Fibroblast of peridontal ligament (primary cell): Measurements from ENCODE around the gene PCLO.
"Not testable (repeated sequence)": the region's sequence is repeated elsewhere in the genome, so short reads cannot be mapped to it uniquely, and the experiment has no call there.

Experiments
- DNase-seq: peaks from one replicate; pipeline ENCODE4 v3.0.0-alpha.2; 2010; ENCODE audit errors: extremely low read depth

PCLO gene

DNA sequence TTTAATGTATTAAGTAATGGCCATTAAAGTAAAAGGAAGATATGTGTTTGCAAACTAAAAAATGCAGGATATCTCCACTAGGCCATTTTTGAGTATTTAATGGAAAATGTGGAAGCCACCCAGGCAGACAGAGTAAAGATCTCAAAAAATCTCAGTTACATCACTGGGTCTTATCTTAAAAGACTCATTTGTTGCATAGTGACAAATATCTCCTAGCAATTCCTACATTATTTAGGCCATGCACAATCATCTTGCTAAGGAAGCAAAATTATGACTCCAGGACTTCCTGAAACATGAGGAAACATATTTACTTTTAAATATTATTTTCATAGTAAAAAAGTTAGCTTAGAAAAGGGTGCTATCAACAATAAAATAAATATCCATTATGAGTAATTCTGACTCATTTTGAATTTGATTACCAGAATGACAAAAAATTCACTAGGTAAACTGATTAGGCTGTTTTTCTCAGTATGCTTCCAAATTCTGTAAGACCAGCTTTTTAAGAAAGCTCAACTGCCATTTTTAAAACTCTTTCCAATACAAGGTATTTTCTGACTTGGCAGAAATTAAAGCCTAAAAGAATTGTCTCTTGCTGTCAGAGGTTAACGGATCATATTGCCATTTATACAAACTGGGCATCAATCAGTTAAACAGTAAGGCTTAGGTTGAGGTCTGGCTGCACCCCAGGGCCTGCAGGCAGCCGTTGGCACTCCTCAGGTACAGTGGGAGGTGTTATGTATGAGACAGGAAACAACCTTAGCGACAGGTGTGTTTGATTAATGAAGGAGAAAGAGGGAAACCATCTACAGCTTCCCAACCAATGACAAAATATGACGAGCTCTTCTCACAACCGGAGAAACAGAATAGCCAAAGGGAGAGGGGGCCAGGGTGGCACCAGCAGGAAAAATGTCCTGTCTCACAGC, 31.8 kb downstream of the PCLO start:
- no peak for DNase-seq

DNA sequence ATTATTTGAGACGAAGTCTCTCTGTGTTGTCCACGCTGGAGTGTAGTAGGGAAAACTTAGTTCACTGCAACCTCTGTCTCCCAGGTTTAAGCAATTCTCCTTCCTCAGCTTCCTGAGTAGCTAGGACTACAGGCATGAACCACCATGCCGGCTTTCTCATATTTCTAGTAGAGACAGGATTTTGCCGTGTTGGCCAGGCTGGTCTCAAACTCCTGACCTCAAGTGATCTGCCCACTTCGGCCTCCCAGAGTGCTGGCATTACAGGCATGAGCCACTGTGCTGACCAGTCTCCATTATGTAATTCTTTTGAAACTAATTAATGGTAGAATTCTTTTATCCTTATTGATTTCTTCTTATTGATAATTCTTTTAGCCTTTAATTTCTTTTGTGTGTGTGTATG, 32.5 kb downstream of the PCLO start:
- no peak for DNase-seq

DNA sequence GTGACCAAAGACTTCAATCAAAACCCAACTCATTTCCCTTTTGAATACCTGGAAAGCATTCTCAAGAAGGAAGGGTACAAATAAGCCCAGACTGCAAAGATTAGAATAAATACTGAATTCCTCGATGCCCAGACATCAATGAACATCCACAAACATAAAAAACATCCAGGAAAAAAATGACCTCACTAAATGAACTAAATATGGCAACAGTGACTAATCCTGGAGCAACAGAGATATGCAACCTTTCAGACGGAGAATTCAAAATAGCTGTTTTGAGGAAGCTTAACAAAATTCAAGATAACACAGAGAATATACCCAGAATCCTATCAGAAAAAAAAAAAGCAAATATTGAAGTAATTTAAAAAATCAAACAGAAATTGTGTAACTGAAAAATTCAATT, 43.2 kb downstream of the PCLO start:
- DNase-seq: no peak

DNA sequence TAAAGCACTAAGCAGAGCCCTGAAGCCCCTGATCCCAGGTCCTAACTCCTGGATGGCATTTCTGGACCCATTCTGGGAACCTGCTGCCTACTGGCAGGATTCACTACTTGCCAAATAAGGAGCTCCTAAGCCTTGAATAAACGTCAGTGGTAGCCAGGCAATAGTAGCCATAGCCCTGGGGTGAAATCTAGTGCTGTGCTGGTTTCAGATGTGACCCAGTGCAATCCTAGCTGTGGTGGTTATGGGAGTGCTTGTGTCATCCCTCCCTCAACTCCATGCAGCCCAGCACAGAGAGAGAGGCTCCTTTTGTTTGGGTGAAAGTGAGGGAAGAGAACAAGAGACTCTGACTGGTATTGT, 43.7 kb downstream of the PCLO start:
- no peak for DNase-seq

DNA sequence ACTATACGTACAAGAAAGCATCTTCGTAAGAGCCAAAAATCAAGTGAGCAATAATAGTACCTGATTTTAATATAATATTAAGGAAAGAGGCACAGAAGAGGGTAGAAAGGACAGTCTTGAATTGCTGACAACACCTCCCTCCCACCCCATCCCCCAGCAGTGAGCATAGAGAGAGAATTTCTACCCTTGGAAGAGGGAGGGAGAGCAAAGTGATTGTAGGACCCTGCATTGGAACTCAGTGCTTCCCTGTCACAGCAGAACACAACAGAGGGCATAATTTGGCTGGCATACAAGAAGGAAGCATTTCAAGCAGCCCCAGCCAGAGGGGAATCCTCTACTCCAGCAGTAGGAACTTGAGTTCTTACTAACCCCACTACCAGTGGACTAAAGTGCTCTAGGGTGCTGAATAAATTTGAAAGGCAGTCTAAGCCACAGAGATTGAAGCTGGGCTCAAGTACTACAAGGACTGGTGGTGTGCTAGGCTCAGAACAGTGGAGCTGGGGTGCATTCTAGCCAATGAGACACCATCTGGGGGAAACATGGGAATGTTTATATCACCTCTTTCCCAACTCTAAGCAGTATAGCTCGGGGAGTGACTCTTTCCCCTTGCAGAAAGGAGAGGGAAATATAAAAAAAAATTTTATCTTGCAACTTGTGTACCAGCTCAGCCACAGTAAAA, 44.2 kb downstream of the PCLO start:
- no peak for DNase-seq

DNA sequence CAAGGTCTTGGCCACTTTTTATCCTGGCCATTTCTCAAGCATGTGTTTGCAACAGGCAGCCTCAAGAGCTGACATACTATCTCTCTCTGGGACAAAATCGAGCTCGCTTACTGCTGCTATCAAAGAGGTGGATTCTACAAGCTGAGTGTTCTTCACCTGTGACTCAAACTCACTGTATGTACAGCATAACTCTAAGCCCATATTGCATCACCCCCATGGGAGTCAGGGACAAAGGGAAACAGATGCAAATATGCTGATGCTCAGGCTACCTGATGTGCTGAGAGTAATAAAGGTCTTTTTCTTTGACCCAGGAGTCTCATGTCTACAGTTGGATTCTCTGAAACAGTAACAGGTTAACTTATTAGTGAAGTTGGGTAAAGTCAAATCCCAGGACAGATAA, 45.2 kb downstream of the PCLO start:
- no peak for DNase-seq

DNA sequence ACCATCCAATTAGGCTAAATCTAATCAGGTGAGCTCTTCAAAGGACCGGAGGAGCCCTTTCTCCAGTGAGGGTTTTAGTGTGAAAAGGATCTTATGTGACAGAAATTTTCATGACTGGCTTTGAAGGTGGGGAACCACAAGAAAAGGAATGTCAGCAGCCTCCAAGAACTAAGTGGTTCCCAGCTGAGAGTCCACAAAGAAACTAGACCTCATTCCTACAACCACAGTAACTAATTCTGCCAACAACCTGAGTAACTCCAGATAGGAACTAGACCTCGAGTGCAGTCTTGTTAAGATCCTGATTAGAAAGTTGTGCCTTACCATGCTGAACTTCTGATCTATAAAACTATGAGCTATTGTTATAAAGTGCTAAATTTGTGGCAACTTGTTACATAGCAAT, 51.3 kb downstream of the PCLO start:
- no peak for DNase-seq

DNA sequence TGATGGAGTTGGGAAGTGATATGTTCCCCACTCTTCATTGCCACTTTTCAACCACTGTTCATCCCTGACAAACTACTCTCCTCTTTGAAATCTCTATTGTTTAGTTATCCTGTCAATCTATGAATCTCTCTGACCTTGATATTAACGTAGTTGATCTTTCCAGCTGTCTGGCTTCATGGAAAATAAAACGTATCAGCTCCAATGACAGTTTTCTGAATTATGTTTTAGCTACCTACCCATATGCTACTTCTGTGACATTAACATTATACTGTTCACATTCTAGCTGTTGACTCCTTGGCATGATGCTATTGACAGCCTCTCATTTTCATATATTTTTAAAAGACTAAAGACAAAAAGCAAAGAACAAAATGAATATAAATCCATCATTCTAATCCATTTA, 53.3 kb downstream of the PCLO start:
- DNase-seq: no peak

DNA sequence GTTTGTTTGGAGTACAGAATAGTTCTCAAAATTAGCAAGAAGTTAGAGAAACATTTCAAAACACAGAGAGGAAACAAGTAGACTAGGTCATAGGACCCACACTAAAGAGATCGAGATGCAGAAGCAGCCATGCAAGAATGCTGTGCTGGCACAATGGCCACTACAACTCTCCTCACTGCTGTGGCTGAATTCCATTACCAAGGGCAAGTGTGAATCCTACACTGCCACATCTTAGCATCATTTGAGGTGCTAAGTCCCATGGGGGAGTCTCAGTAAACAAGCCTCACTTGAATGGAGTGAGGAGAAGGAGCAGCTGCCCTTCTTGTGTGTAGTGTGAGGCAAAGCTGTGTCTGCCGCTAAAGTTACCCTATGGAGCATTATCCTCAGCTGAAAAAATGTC, 56.7 kb downstream of the PCLO start:
- no peak for DNase-seq

DNA sequence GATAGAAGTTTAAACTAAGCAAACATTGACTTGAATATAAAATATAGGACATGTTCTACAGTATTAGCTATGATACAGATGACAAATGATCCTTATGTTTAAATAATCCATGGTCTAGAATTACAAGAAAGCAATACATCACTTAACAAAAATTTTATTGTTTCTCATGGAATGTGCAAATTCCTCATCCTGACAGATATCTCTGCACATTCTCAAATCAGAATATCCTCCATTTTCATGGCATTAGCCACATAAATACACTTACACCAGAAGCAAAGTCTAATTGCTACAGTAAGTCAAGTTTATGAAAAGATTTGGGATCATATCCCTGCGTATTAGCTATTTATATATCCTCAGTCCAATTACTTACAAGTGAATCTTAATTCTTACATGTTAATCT, 57.6 kb downstream of the PCLO start:
- DNase-seq: no peak

DNA sequence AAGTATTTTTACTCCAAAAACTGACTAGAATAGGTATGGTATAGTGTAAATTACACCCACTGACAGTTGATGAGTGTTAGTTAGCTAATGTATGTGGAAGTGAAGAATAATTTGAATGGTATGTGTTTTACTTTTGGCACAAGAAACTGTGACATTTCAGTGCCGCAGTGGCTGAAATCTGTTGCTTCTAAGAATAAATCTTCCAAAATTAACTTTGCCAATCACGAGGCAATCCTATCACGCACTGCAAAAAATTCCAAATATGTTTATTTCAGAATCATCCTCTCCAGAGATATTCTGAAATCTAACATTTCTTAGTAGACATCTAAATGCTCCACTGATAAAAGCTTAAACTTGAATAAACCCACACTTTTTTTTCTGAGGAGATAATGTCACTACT, 61.2 kb downstream of the PCLO start:
- no peak for DNase-seq

DNA sequence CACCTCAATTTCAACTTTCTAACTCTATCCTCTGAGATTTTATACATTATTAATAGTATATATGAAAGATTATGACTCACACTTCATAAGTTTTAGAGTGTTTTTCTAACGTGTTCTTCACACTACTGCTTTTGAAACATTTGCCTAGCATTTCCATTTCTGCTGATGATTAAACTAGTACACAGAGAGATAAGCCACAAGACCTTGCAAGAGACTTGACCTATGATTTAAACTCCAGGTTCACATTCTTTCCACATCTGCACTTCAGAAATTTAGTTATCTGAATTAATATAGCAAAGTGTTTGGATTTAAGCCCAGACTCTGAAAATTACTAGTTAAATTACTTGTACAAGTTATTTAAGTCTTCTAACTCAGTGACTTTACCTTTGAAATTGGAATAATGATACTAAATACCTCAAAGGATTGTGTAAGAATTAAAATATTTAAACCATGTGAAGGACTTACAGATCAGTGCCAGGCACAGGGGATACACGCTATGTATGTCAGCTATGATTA, 66.6 kb downstream of the PCLO start:
- no peak for DNase-seq

DNA sequence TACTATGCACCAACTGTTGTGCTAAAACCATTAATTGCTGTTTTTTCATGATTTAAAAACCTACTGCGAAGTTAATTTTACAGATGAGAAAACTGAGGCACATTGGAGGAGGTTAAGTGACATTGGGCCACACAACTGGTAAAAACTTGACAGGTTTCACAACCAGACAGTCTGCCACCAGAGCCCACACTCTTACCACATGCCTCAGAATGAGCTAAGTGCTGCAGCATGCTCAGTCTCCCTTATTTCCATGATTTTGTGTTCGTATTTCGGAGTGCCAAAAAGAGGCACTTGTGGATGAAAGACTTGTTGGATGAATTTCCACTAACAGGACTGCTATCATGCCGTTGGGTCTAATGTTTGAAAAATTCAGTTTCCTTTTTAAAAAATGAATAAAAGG, 77.4 kb downstream of the PCLO start:
- DNase-seq: no peak

DNA sequence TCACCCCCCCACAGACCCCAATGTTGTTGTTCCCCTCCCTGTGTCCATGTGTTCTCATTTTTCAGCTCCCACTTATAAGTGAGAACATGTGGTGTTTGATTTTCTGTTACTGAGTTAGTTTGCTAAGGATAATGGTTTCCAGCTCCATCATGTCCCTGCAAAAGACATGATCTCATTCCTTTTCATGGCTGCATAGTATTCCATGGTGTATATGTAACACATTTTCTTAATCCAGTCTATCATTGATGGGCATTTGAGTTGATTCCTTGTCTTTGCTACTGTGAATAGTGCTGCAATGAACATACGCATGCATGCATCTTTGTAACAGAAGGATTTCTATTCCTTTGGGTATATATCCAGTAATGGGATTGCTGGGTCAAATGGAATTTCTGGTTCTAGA, 82.8 kb downstream of the PCLO start:
- not testable (repeated sequence) for DNase-seq

DNA sequence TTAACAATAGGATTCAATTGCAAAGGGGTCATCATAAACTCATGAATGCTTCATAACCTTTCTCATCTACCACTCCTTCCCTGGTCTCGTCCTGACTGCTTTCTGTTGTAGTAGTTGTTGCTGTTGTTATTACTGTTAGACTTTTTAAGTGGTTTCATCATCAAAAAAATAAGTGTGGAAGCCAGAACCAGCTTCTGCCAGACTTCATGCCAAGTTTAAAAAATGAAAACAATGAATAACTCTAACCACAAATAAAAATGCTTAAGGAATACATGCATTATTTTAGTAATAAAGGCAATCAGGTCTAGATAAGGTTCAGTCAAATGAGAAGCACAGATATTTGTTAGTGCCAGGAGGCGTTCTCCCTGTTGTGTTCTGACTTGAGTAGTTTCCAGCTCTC, 85.4 kb downstream of the PCLO start:
- DNase-seq: no peak

DNA sequence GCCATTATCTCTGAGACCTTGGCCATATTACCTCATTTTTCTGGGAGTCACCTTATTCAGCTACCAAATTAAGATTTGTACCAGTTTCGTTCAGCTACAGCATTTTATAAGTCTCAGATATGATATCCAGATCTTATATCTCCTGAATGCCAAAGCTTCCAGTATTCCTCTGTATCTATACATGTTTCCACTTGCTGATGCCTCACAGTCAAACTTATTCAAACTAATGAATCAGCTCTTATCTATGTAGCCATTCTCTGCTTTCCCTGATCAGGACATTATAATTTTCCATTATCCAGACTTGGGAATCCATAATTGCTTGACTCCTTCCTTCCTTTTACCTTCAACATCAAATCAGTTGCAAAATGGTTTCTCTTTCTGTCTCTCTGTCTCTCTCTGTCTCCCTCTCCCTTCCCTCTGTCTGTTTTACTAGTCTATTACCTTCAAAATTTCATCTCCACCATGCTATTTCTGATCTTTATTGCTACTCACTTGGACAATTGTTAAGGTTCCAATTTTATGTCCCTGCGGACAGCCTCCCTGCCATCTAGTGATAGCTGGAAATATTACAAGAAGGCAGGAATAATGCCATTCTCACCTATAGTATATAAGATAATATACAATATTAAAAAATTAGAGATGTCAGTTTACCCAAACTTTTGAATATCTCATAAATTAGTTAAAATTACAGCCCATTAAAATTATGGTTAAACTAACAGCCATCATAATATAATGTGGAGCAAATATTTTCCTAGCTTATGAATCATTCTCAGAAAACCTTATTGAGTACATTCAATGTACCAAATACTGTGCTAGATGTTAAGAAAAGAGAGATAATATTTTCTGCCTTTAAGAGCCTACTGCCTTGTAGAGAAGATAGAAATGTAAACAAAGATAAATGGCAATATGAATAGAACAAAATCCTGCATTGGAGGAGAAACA, 89.8 kb downstream of the PCLO start:
- no peak for DNase-seq

DNA sequence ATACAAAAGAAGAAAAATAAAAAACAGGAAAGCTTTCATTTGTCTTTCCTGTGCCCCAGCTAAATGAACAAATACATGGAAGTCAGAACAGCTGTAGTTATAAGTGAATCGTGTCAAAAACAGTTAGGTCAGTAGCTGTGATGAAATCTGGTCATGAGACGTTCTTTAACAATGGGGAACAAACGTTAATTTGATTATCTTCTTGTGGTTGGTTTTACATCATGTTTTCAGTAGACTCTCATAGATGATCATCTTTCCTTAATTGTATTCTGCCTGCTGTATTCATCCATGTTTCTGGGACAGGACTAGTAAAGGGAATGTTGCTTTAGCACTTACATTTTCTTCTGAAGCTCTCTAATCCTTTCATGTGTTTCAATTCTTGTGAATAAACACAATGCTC, 97.0 kb downstream of the PCLO start:
- DNase-seq: no peak

DNA sequence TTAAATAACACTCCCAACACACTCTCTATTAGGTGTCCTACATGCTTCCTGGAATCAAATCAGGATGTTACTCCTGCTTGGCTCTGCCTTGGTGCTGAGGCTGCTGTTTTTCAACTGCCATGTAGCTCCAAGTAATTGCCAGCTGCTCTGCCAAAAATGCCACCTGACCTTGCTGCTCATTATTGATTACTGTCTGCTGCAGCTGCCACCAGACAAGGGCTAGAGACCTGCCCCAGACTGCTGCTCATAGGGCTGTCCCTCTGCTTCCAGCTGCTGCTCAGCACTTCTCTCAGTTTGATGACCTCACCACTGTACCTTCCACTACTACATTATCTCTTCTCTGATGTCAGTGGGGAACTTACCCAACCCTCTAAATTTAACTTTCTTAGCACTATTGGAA, 102.5 kb downstream of the PCLO start:
- no peak for DNase-seq

DNA sequence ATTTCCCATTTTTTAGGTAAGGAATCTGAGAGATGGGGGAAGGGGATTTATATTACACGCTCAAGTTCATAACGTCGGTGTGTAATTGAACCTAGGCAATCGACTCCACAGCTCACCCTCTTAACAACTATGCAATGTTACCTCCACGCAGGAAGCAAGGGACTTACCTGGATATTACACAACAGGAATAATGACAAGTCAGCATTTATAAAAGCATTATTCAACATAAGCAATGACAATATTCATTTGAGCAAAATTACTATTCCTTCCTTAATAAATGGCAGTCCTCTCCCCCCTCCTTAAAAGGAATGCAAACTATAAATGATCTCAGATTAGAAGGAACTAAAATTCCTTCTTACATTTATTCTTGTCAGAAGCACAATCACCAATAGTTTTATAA, 104.0 kb downstream of the PCLO start:
- no peak for DNase-seq

DNA sequence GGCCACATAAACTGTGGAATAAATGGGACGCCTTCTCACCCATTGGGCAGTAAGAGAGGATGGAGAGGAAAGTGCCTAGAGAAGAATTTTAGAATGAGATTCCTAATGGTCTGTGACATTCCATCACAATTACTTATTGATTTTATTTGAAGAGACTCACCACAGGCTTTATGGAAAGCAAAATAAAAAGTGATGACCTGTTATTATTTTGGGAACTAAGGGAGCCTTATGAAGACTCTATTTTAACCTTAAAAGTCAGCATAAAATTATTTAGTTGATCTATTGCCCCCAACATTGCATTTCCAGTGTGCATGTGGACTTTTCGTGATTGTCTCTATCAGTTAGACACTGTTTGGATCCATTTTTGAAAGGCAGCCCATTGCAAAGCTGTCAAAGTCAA, 107.5 kb downstream of the PCLO start:
- DNase-seq: no peak

DNA sequence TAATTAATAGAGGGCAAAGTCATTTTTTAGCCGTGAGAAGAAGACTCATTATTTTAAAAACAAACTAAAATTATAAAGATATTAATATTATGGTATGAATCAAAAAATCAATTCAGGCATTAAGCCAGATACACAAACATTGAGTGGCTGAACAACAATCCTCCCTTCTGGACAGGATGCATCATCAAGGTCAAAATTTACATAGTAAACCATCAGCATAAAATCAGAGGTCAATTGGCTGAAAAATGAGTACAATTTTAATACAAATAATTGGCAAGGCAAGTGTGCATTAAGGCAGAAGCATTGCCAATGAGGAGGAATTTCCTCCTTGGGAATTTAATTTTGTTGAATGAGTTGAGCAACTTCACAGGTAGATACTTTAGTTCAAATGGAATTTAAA, 108.2 kb downstream of the PCLO start:
- DNase-seq: no peak

DNA sequence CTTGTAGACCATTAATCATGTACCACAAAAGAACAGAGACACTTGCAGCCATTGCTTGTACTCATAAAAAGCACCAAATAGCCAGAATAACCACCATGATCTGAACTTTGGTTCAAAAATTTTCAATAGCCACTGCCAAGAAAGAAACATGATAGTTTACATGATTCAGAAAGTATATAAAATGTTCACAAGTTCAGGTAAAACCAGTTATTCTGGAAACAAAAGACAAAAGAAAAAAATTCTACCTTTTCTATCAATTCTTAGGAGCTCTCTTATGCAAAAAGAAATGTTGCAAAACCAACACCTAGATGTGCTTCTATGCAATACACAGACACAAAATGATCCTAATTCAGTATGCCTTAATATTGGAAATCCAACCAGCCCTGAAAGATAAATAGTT, 108.7 kb downstream of the PCLO start:
- no peak for DNase-seq
